ENCODE measurements around the gene SLC45A1.
A peak's percentile ranks its signal among the peaks of the same experiment; 100 is the strongest.

SLC45A1 gene

GRCh38 chr1:8358241-8358896, 40.5 kb downstream of the SLC45A1 start:
- H3K27me3 ChIP-seq (ENCODE audit: insufficient read depth, low read length, poor library complexity, severe bottlenecking) = no peaks in the 10 kb centered on the region
- H2AFZ ChIP-seq (ENCODE audit: low read length) = no peak overlapping the region
- no peak overlapping the region for H3K4me3 ChIP-seq (ENCODE audit: low read length, poor library complexity, severe bottlenecking)
- H3K4me1 ChIP-seq (ENCODE audit: insufficient read depth, low read length, poor library complexity, severe bottlenecking) = no peaks in the 10 kb centered on the region
- peaks cover 3% of the 10 kb centered on the region for H4K20me1 ChIP-seq (ENCODE audit: insufficient read depth, low read length, poor library complexity, severe bottlenecking)
- H3K9ac ChIP-seq (ENCODE audit: low read depth, low read length, poor library complexity, severe bottlenecking) = no peak overlapping the region
- no peaks in the 10 kb centered on the region for H3F3A ChIP-seq (ENCODE audit: low read depth)
- TF ChIP-seq CTCF (conservative IDR thresholded peaks at IDR 0.05; ENCODE audit: low read length) (no peak), EZH2phosphoT487 (IDR thresholded peaks at IDR 0.05; ENCODE audit: borderline replicate concordance) (no peak)
- no peak overlapping the region for H3K4me2 ChIP-seq (ENCODE audit: low read depth, low read length, poor library complexity, severe bottlenecking)
- H3K9me3 ChIP-seq (ENCODE audit: insufficient read depth, low read depth, low read length) = no peaks in the 10 kb centered on the region
- no peaks in the 10 kb centered on the region for H3K79me2 ChIP-seq (ENCODE audit: insufficient read depth, low read length)
- H3K36me3 ChIP-seq (ENCODE audit: insufficient read depth, low read length) = peaks cover 88% of the 10 kb centered on the region; the same call in 1 of the 2 replicates
- no peaks in the 10 kb centered on the region for H3K9me2 ChIP-seq (replicated peaks; ENCODE audit: low read depth, low read length)

DNA sequence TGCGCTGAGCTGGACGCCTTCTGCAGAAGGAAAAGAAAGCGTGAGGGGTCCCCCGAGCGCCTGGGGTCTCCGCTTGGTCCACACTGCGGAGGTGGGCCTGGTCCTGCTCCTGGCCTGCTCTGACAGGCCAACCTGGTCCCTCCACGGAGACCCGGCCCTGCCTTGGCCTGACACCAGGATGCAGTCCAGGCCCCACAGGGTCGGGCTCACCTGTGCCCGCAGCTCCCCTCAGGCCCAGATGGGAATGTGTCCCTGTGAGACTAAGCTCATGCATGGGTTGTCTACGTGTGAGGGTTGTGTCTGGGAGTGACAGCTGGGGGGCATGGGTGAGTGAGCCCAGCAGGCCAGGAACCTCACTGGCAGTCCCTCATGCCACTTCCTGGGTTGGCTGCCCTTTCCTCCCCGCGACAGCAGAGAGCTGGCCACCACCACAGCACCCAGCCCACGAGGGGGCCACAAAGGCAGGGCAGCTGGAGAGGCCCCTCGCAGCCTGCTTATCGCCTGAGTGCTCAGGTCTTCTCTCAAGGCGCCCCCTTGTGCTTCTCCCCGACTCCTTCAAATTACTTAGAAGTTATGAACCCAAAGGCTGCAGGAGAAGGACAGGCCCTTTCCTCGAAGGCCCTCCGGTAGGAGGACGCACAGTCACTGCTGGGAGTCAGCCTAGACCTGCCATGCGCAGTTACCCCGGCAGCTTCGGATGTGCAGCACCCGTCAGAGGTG, 41.1 kb downstream of the SLC45A1 start:
- Histone ChIP-seq H3K9me2 (replicated peaks; ENCODE audit: low read depth, low read length) (no peaks in the 10 kb centered on the region), H3K9ac (ENCODE audit: low read depth, low read length, poor library complexity, severe bottlenecking) (no peak overlapping the region), H3F3A (ENCODE audit: low read depth) (no peaks in the 10 kb centered on the region), H3K27me3 (ENCODE audit: insufficient read depth, low read length, poor library complexity, severe bottlenecking) (no peaks in the 10 kb centered on the region), H2AFZ (ENCODE audit: low read length) (no peak overlapping the region), H3K79me2 (ENCODE audit: insufficient read depth, low read length) (no peaks in the 10 kb centered on the region), H3K36me3 (ENCODE audit: insufficient read depth, low read length) (peaks cover 88% of the 10 kb centered on the region; the same call in 1 of the 2 replicates), H3K4me1 (ENCODE audit: insufficient read depth, low read length, poor library complexity, severe bottlenecking) (no peaks in the 10 kb centered on the region), H4K20me1 (ENCODE audit: insufficient read depth, low read length, poor library complexity, severe bottlenecking) (peaks cover 3% of the 10 kb centered on the region), H3K4me3 (ENCODE audit: low read length, poor library complexity, severe bottlenecking) (no peak overlapping the region), H3K9me3 (ENCODE audit: insufficient read depth, low read depth, low read length) (no peaks in the 10 kb centered on the region), H3K4me2 (ENCODE audit: low read depth, low read length, poor library complexity, severe bottlenecking) (no peak overlapping the region)
- TF ChIP-seq EZH2phosphoT487 (IDR thresholded peaks at IDR 0.05; ENCODE audit: borderline replicate concordance) (no peak), CTCF (conservative IDR thresholded peaks at IDR 0.05; ENCODE audit: low read length) (0 out of 2 replicates have a peak, but pooled peaks have one; percentile 9)

GRCh38 chr1:8359617-8360481, 41.9 kb downstream of the SLC45A1 start:
- no peaks in the 10 kb centered on the region for H3K27me3 ChIP-seq (ENCODE audit: insufficient read depth, low read length, poor library complexity, severe bottlenecking)
- no peaks in the 10 kb centered on the region for H3F3A ChIP-seq (ENCODE audit: low read depth)
- peaks cover 4% of the 10 kb centered on the region; the same call in 1 of the 2 replicates for H3K79me2 ChIP-seq (ENCODE audit: insufficient read depth, low read length)
- H3K4me2 ChIP-seq (ENCODE audit: low read depth, low read length, poor library complexity, severe bottlenecking) = no peak overlapping the region
- no peaks in the 10 kb centered on the region for H3K4me1 ChIP-seq (ENCODE audit: insufficient read depth, low read length, poor library complexity, severe bottlenecking)
- 0 out of 2 replicates have a peak, but pooled peaks have one; percentile 2 for TF ChIP-seq CTCF (conservative IDR thresholded peaks at IDR 0.05; ENCODE audit: low read length)
- TF ChIP-seq EZH2phosphoT487 (IDR thresholded peaks at IDR 0.05; ENCODE audit: borderline replicate concordance) = no peak
- peaks cover 3% of the 10 kb centered on the region for H4K20me1 ChIP-seq (ENCODE audit: insufficient read depth, low read length, poor library complexity, severe bottlenecking)
- H3K9ac ChIP-seq (ENCODE audit: low read depth, low read length, poor library complexity, severe bottlenecking) = no peak overlapping the region
- H2AFZ ChIP-seq (ENCODE audit: low read length) = no peak overlapping the region
- H3K36me3 ChIP-seq (ENCODE audit: insufficient read depth, low read length) = peaks cover 89% of the 10 kb centered on the region; the same call in 1 of the 2 replicates
- no peaks in the 10 kb centered on the region for H3K9me3 ChIP-seq (ENCODE audit: insufficient read depth, low read depth, low read length)
- H3K9me2 ChIP-seq (replicated peaks; ENCODE audit: low read depth, low read length) = no peaks in the 10 kb centered on the region
- no peak overlapping the region for H3K4me3 ChIP-seq (ENCODE audit: low read length, poor library complexity, severe bottlenecking)

Data from Loucy (cell line).